ENCODE results near the gene TREM2. TPM values are rescaled to one million over a fixed set of nuclear protein-coding genes. Genes with fewer than 3 reads are reported as not detected.

Gene TREM2
- polyA plus RNA-seq, 6 donors from 2014 or later, result 0.38 to 0.57 TPM; not detected in 4

DNA sequence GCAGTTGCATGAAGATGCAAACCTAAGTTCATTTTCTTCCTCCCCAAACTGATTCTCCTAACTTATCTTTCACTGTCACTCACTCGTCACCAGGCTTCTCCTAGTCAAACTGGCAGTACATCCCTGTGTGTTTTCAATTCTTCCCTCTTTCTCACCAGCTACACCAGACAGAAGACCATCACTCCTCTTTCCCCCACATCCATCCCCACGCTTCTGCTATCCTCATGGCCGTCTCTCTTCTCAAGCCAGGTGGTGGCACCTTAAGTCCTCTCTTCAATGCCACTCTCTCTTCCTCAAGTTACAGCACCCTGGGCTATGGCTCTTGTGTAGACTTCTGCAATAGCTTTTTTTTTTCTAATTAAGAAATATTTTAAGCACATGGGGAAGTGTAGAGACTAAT, 14.4 kb upstream of the TREM2 start:
- Mint-ChIP-seq H3K27ac (peak overlapping the region in 1 of 6 donors; percentile 73), H3K4me3 (no peak overlapping the region), H3K36me3 (peaks cover 0 to 5% of the 10 kb centered on the region in 2 donors), H3K4me1 (peaks cover 6 to 22% (median 11%) of the 10 kb centered on the region in 3 donors), H3K27me3 (peaks cover 0 to 6% (median 0%) of the 10 kb centered on the region in 3 donors), H3K9me3 (no peaks in the 10 kb centered on the region)
- DNase-seq (no peak), ATAC-seq (ENCODE audit: low read depth in 2 of 2) (no peak)

DNA sequence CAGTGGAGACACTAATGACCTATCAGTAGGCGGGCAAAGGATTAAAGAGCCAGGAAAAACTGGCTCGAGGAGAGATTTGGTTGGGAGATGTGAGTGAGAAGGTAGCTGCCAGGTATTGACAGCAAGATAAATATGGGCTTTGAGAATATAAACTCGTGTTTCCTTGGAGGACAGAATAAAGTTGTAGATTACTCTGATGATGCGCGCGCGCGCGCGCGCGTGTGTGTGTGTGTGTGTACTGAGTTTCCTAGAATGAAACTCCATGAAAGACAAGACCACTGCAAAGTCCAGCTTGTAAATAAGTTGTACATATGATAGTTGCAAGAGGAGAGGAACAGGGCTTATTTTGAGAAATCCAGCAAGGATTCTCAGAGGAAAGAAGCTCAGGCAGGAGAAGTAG, 13.3 kb upstream of the TREM2 start:
- Mint-ChIP-seq H3K27me3 (peaks cover 0 to 6% (median 2%) of the 10 kb centered on the region in 3 donors), H3K27ac (peak overlapping the region in 1 of 6 donors; percentile 71), H3K36me3 (peaks cover 2 to 5% of the 10 kb centered on the region in 2 donors), H3K4me1 (peaks cover under 1 to 11% (median 2%) of the 10 kb centered on the region in 3 donors), H3K4me3 (no peak overlapping the region), H3K9me3 (no peaks in the 10 kb centered on the region)
- DNase-seq, result no peak
- no peak for ATAC-seq (ENCODE audit: low read depth in 2 of 2)

GRCh38 chr6:41175084-41175483, 12.2 kb upstream of the TREM2 start:
- Mint-ChIP-seq H3K4me1 (peaks cover 0 to 14% (median 9%) of the 10 kb centered on the region in 3 donors), H3K27ac (no peak overlapping the region), H3K9me3 (no peaks in the 10 kb centered on the region), H3K36me3 (peaks cover 10 to 11% of the 10 kb centered on the region in 2 donors), H3K4me3 (no peak overlapping the region), H3K27me3 (peaks cover 0 to 11% (median 6%) of the 10 kb centered on the region in 3 donors)
- ATAC-seq (ENCODE audit: low read depth in 2 of 2), result no peak
- DNase-seq, result no peak

DNA sequence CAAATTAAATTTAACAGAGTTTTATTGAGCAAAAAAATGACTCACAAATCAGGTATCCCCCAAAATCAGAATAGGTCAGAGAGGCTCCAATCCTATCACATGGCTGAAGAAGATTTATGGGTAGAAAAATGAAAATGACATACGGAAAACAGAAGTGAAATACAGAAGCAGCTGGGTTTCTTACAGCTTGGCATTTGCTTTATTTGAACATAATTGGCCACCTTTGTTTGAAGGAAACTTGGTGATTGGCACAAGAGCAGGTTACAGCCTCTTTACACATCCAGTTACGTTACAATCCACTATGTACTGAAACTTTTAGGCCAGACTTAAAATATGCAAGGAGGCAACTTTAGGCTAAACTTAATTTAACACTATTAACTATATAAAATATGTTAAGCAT, 11.7 kb upstream of the TREM2 start:
- H3K4me3 Mint-ChIP-seq, result no peak overlapping the region
- H3K4me1 Mint-ChIP-seq, result peaks cover 0 to 14% (median 9%) of the 10 kb centered on the region in 3 donors
- H3K27ac Mint-ChIP-seq, result peak overlapping the region in 3 of 6 donors; percentile 35 to 65 (median 55)
- no peaks in the 10 kb centered on the region for H3K9me3 Mint-ChIP-seq
- H3K36me3 Mint-ChIP-seq, result peaks cover 10 to 11% of the 10 kb centered on the region in 2 donors
- no peak for DNase-seq
- peak in 1 of 2 donors; percentile 59 for ATAC-seq (ENCODE audit: low read depth in 2 of 2)
- peaks cover 0 to 11% (median 6%) of the 10 kb centered on the region in 3 donors for H3K27me3 Mint-ChIP-seq

- H3K27ac Mint-ChIP-seq, result peak overlapping the region in 1 of 6 donors; percentile 33
- peaks cover 0 to 17% (median 9%) of the 10 kb centered on the region in 3 donors for H3K4me1 Mint-ChIP-seq
- ATAC-seq (ENCODE audit: low read depth in 2 of 2), result no peak
- H3K36me3 Mint-ChIP-seq, result peaks cover 4 to 11% of the 10 kb centered on the region in 2 donors
- peaks cover 0 to 29% (median 2%) of the 10 kb centered on the region in 3 donors for H3K27me3 Mint-ChIP-seq
- H3K4me3 Mint-ChIP-seq, result no peak overlapping the region
- DNase-seq, result no peak
- H3K9me3 Mint-ChIP-seq, result no peaks in the 10 kb centered on the region
Measured at GRCh38 chr6:41171908-41172307, 9.0 kb upstream of the TREM2 start.

- ATAC-seq (ENCODE audit: low read depth in 2 of 2) (no peak), DNase-seq (no peak)
- no peaks in the 10 kb centered on the region for H3K9me3 Mint-ChIP-seq
- peak overlapping the region in 1 of 6 donors; percentile 81 for H3K27ac Mint-ChIP-seq
- H3K27me3 Mint-ChIP-seq, result peaks cover 0 to 35% (median 5%) of the 10 kb centered on the region in 3 donors
- H3K36me3 Mint-ChIP-seq, result peaks cover 4 to 11% of the 10 kb centered on the region in 2 donors
- H3K4me3 Mint-ChIP-seq, result no peak overlapping the region
- peaks cover 0 to 17% (median 9%) of the 10 kb centered on the region in 3 donors for H3K4me1 Mint-ChIP-seq
Measured at GRCh38 chr6:41170547-41171160, 7.7 kb upstream of the TREM2 start.

- H3K4me1 Mint-ChIP-seq, result peaks cover 8 to 25% (median 9%) of the 10 kb centered on the region in 3 donors
- DNase-seq (no peak), ATAC-seq (ENCODE audit: low read depth in 2 of 2) (no peak)
- H3K27me3 Mint-ChIP-seq, result peaks cover 5 to 39% (median 10%) of the 10 kb centered on the region in 3 donors
- peak overlapping the region in 1 of 8 donors; percentile 64 for H3K4me3 Mint-ChIP-seq
- H3K36me3 Mint-ChIP-seq, result peaks cover 4 to 11% of the 10 kb centered on the region in 2 donors
- H3K9me3 Mint-ChIP-seq, result no peaks in the 10 kb centered on the region
- H3K27ac Mint-ChIP-seq, result peak overlapping the region in 2 of 6 donors; percentile 6 to 18
Measured at GRCh38 chr6:41167173-41167963, 4.5 kb upstream of the TREM2 start.

GRCh38 chr6:41164551-41165120, 1.7 kb upstream of the TREM2 start:
- DNase-seq (no peak), ATAC-seq (ENCODE audit: low read depth in 2 of 2) (no peak)
- peak overlapping the region in 2 of 6 donors; percentile 2 to 35 for H3K27ac Mint-ChIP-seq
- peaks cover 6 to 25% (median 14%) of the 10 kb centered on the region in 3 donors for H3K4me1 Mint-ChIP-seq
- H3K9me3 Mint-ChIP-seq, result no peaks in the 10 kb centered on the region
- H3K4me3 Mint-ChIP-seq, result no peak overlapping the region
- peaks cover 5 to 46% (median 19%) of the 10 kb centered on the region in 3 donors for H3K27me3 Mint-ChIP-seq
- H3K36me3 Mint-ChIP-seq, result peaks cover 0 to 7% of the 10 kb centered on the region in 2 donors

GRCh38 chr6:41163419-41163717, 452 bp upstream of the TREM2 start:
- ATAC-seq (ENCODE audit: low read depth in 2 of 2), result no peak

GRCh38 chr6:41161851-41162552, 914 bp downstream of the TREM2 start:
- H3K9me3 Mint-ChIP-seq, result no peaks in the 10 kb centered on the region
- DNase-seq (no peak), ATAC-seq (ENCODE audit: low read depth in 2 of 2) (no peak)
- H3K27ac Mint-ChIP-seq, result no peak overlapping the region
- peaks cover 0 to 15% of the 10 kb centered on the region in 2 donors for H3K36me3 Mint-ChIP-seq
- H3K4me1 Mint-ChIP-seq, result peaks cover 6 to 22% (median 14%) of the 10 kb centered on the region in 3 donors
- H3K4me3 Mint-ChIP-seq, result no peak overlapping the region
- H3K27me3 Mint-ChIP-seq, result peaks cover 9 to 51% (median 41%) of the 10 kb centered on the region in 3 donors

More at GRCh38 chr6:41163419-41163717, 452 bp upstream of the TREM2 start:
- Mint-ChIP-seq H3K4me3 (no peak overlapping the region), H3K27me3 (peaks cover 9 to 48% (median 28%) of the 10 kb centered on the region in 3 donors), H3K27ac (no peak overlapping the region), H3K36me3 (peaks cover 0 to 7% of the 10 kb centered on the region in 2 donors), H3K9me3 (no peaks in the 10 kb centered on the region), H3K4me1 (peaks cover 6 to 25% (median 14%) of the 10 kb centered on the region in 3 donors)
- DNase-seq, result no peak

- ATAC-seq (ENCODE audit: low read depth in 2 of 2), result no peak
- peaks cover 0 to 15% of the 10 kb centered on the region in 2 donors for H3K36me3 Mint-ChIP-seq
Measured at GRCh38 chr6:41161380-41161779, 1.5 kb downstream of the TREM2 start.

GRCh38 chr6:41160933-41161332, 2.0 kb downstream of the TREM2 start:
- H3K27me3 Mint-ChIP-seq, result peaks cover 9 to 44% (median 39%) of the 10 kb centered on the region in 3 donors
- no peak for ATAC-seq (ENCODE audit: low read depth in 2 of 2)
- H3K27ac Mint-ChIP-seq, result no peak overlapping the region
- H3K4me1 Mint-ChIP-seq, result peaks cover 6 to 22% (median 14%) of the 10 kb centered on the region in 3 donors
- H3K36me3 Mint-ChIP-seq, result peaks cover 0 to 15% of the 10 kb centered on the region in 2 donors
- peak overlapping the region in 1 of 8 donors; percentile 47 for H3K4me3 Mint-ChIP-seq
- no peaks in the 10 kb centered on the region for H3K9me3 Mint-ChIP-seq
- DNase-seq, result no peak

More at GRCh38 chr6:41161380-41161779, 1.5 kb downstream of the TREM2 start:
- H3K4me3 Mint-ChIP-seq, result no peak overlapping the region
- H3K27me3 Mint-ChIP-seq, result peaks cover 9 to 44% (median 39%) of the 10 kb centered on the region in 3 donors
- H3K27ac Mint-ChIP-seq, result no peak overlapping the region
- no peak for DNase-seq
- H3K4me1 Mint-ChIP-seq, result peaks cover 6 to 22% (median 14%) of the 10 kb centered on the region in 3 donors
- H3K9me3 Mint-ChIP-seq, result no peaks in the 10 kb centered on the region
